K562 (cell line): ENCODE measurements around the gene RBM17.

Experiments used
- CEBPZ ChIP-seq: fragments of 150-350 bp; IDR thresholded peaks from 2 replicates; pipeline ENCODE4 v1.6.1; 2014; ENCODE audit warnings: low read depth, mild to moderate bottlenecking, low read length, borderline replicate concordance
- ETV6 ChIP-seq, 3 experiments: fragments of 150-350 bp in 1 of 3; sonication (generic) in 1 of 3; formaldehyde crosslinking in 1 of 3; IDR thresholded peaks; 2 replicates each; pipeline versions ENCODE4 v1.6.1 to v1.8.0; 2014 to 2022; ENCODE audit warnings: borderline replicate concordance in 2 of 3, low read depth in 2 of 3, antibody characterized with exemption in 1 of 3, low read length in 1 of 3, mild to moderate bottlenecking in 1 of 3, missing genetic modification reagents in 1 of 3
- HMGXB4 ChIP-seq: sonication (generic); formaldehyde crosslinking; IDR thresholded peaks from 2 replicates; pipeline ENCODE4 v1.8.1; 2023; ENCODE audit warnings: mild to moderate bottlenecking, missing genetic modification reagents
- SAFB2 ChIP-seq: fragments of 200-400 bp; formaldehyde crosslinking; IDR thresholded peaks from 2 replicates; pipeline ENCODE4 v1.6.1; 2018; ENCODE audit warnings: borderline replicate concordance, low read length, low read depth, moderate library complexity; ENCODE audit not compliant: severe bottlenecking

- TF ChIP-seq HMGXB4 (no peak), SAFB2 (no peak), CEBPZ (no peak), ETV6 (IDR thresholded peaks at IDR 0.05; ENCODE audit: borderline replicate concordance in 1 of 2, low read depth in 2 of 2, low read length in 1 of 2) (no peak), ETV6 (CRISPR knock-in tag; IDR thresholded peaks at IDR 0.05; ENCODE audit: borderline replicate concordance) (no peak)
Observed at GRCh38 chr10:6097063-6097462, 8.2 kb downstream of the RBM17 start.
